Kidney (tissue), 14 donors: ENCODE data around the gene KRT36. TPM values are rescaled to one million over a fixed set of nuclear protein-coding genes. Genes with fewer than 3 reads are reported as not detected.

Experiments
- DNase-seq, 5 donors: peaks; one replicate each; pipeline ENCODE4 v3.0.0-alpha.2; 2013 to 2020
- FAIRE-seq: peaks from 2 replicates; lab custom pipeline; 2012; peaks lifted over from hg19 to GRCh38; lab: Jason Lieb, UNC
- H3K27ac ChIP-seq, 2 donors: one replicate each; pipeline ENCODE4 v1.7.0; 2013; ENCODE audit warnings: low read depth in 2 of 2, low read length in 2 of 2, inconsistent platforms in 1 of 2
- H3K27me3 ChIP-seq: one replicate; pipeline ENCODE4 v1.7.1; 2013; ENCODE audit warnings: low read length, inconsistent platforms; ENCODE audit not compliant: control insufficient read depth, insufficient read depth
- H3K36me3 ChIP-seq, 3 donors: one replicate each; pipeline versions ENCODE4 v1.7.0 to v1.7.1; 2013; ENCODE audit warnings: low read length in 3 of 3, control low read depth in 1 of 3, inconsistent platforms in 1 of 3; ENCODE audit not compliant: insufficient read depth in 3 of 3, control insufficient read depth in 2 of 3
- H3K4me1 ChIP-seq, 3 donors: one replicate each; pipeline versions ENCODE4 v1.7.0 to v1.7.1; 2013; ENCODE audit warnings: low read length in 3 of 3, inconsistent platforms in 1 of 3, low read depth in 1 of 3; ENCODE audit not compliant: control insufficient read depth in 2 of 3, insufficient read depth in 2 of 3
- H3K4me3 ChIP-seq, 3 donors: one replicate each; pipeline versions ENCODE4 v1.7.0 to v1.8.1; 2013; ENCODE audit warnings: low read length in 3 of 3, control low read depth in 1 of 3, inconsistent platforms in 1 of 3
- H3K9ac ChIP-seq, 3 donors: one replicate each; pipeline versions ENCODE4 v1.7.0 to v1.7.1; 2013; ENCODE audit warnings: low read length in 3 of 3, control low read depth in 1 of 3, inconsistent platforms in 1 of 3
- H3K9me3 ChIP-seq, 3 donors: one replicate each; pipeline versions ENCODE4 v1.7.0 to v1.7.1; 2013; ENCODE audit warnings: low read length in 3 of 3, control low read depth in 1 of 3, inconsistent platforms in 1 of 3; ENCODE audit not compliant: control insufficient read depth in 2 of 3, insufficient read depth in 1 of 3
- CTCF ChIP-seq: IDR thresholded peaks from 3 replicates; pipeline ENCODE4 v1.5.1; 2012; ENCODE audit warnings: mild to moderate bottlenecking, moderate library complexity, borderline replicate concordance; ENCODE audit not compliant: insufficient read depth; ENCODE audit errors: extremely low read depth
- intact Hi-C: fragments of 100-400 bp; cut with DNase I; formaldehyde crosslinking; loops from one replicate; pipeline ENCODE4 v1.11.1; 2022
- polyA plus RNA-seq: library from polyadenylated mRNA; stranded (reverse); fragments of 350-450 nt; fragmentation: Illumina TruSeq; extraction: RNeasy Lipid Tissue Mini Kit (QIAGEN cat#74804); gene quantifications from one replicate; pipeline ENCODE4 v1.2.3, GENCODE V29; 2014; ENCODE audit warnings: low read depth, low replicate concordance; ENCODE audit not compliant: insufficient read depth
- total RNA-seq: library from RNA; stranded (reverse); fragmentation: NEBNext Ultra II Directional; extraction: Animal tissue kit (Norgen Biotek cat#: 25700); gene quantifications from one replicate; pipeline ENCODE4 v1.2.1, GENCODE V29; 2021
- donor health status: control.
- donor health status: control.
- donor health status: control.
- donor health status: control.
- donor health status: control.
- donor health status: DM: yes; HTN: yes; CAD: no.
- donor health status: Normal renal cell carcinoma (clear cell type).

The KRT36 gene
- total and polyA plus RNA-seq, 2 donors from 2014 or later = not detected

- intact Hi-C loops = no loop called here
- Histone ChIP-seq H3K27ac (no peak overlapping the region), H3K4me3 (no peak overlapping the region), H3K4me1 (no peaks in the 10 kb centered on the region), H3K27me3 (no peaks in the 10 kb centered on the region), H3K9ac (no peak overlapping the region), H3K9me3 (no peaks in the 10 kb centered on the region), H3K36me3 (no peaks in the 10 kb centered on the region)
- TF ChIP-seq CTCF = no peak
- FAIRE-seq = no peak
- no peak for DNase-seq
Measured at GRCh38 chr17:41451154-41451728, 38.5 kb downstream of the KRT36 start.

DNA sequence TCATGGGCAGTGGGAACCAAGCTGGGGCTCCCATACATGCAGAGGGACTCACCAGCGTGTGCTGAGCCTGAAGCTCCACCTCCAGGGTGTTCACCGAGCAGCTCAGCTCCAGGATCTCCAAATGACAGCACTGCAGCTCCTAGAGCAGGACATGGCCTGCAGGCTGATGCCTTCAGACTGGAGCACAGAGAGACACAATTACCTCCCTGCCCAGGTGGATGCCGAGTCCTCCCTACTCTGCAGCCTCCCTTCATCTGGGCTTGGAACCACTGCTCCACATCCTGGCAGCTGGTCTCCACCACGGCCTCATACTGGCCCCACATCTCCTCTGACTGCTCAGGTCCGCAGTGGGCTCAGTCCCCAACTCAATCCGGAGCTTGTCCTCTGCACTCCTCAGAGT, 40.7 kb downstream of the KRT36 start:
- H3K9me3 ChIP-seq = no peaks in the 10 kb centered on the region
- intact Hi-C loops = no loop called here
- no peak for DNase-seq
- no peak for FAIRE-seq
- no peak overlapping the region for H3K9ac ChIP-seq
- no peaks in the 10 kb centered on the region for H3K36me3 ChIP-seq
- H3K4me1 ChIP-seq = no peaks in the 10 kb centered on the region
- no peak for TF ChIP-seq CTCF
- H3K27me3 ChIP-seq = no peaks in the 10 kb centered on the region
- H3K27ac ChIP-seq = no peak overlapping the region
- H3K4me3 ChIP-seq = no peak overlapping the region

DNA sequence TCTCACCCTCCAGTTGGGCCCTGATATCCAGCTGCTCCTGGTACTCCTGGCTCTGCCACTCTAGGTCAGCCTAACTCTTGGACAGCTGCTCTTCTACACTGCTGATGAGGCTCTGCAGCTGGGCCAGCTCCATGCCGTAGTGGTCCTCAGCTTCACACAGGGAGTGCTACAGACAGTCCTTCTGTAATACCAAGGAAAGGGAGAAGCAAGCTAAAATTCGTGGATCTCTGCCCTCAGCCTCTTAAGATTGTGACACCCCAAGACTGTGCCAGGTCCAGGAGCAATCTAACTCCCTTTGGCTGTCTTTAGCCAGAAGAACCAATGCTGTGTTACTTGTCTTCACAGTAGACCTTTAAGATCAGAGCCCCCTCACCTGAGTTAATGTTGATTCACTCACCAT, 41.2 kb downstream of the KRT36 start:
- Histone ChIP-seq H3K27ac (no peak overlapping the region), H3K4me1 (no peaks in the 10 kb centered on the region), H3K4me3 (no peak overlapping the region), H3K36me3 (no peaks in the 10 kb centered on the region), H3K9ac (no peak overlapping the region), H3K9me3 (no peaks in the 10 kb centered on the region), H3K27me3 (no peaks in the 10 kb centered on the region)
- no peak for DNase-seq
- FAIRE-seq = no peak
- TF ChIP-seq CTCF = no peak
- intact Hi-C loops = no loop called here

GRCh38 chr17:41446806-41447205, 42.9 kb downstream of the KRT36 start:
- Histone ChIP-seq H3K4me1 (no peaks in the 10 kb centered on the region), H3K27ac (no peak overlapping the region), H3K36me3 (no peaks in the 10 kb centered on the region), H3K9me3 (no peaks in the 10 kb centered on the region), H3K4me3 (no peak overlapping the region), H3K9ac (no peak overlapping the region), H3K27me3 (no peaks in the 10 kb centered on the region)
- no peak for DNase-seq
- TF ChIP-seq CTCF = no peak
- FAIRE-seq = no peak
- intact Hi-C loops = no loop called here
